NCI-H748 (cell line): ENCODE results near the gene ASIC3.

Experiments
- DNase-seq: peaks from one replicate; lab custom pipeline; 2025; ENCODE audit not compliant: unreplicated experiment; lab: John Stamatoyannopoulos, UW

Gene ASIC3

DNA sequence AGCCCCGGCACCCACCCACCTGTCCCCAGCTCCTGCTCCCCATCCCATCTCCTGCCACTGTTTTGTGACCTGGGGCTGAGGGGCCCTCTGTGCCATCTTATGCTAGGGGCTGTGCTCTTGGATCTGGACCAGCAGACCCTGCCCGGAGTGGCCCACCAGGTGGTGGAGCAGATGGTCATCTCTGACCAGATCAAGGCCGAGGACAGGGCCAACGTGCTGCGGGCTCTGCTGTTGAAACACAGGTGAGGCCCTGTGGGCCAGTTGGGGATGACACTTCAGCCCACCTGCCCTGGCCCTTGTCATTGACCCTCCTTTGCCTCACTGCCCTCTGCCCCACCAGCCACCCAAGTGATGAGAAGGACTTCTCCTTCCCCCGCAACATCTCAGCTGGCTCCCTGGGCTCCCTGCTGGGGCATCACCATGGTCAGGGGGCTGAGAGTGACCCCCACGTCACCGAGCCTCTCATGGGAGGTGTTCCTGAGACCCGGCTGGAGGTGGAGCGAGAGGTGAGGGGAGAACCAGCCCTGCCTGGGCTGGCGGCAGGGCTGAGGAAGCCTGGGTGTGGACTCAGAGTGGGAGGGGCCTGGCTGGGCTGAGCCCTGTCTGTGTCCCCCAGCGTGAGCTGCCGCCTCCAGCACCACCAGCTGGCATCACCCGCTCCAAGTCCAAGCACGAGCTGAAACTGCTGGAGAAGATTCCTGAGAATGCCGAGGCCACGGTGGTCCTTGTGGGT lies 21.7 kb downstream of the ASIC3 start:
- DNase-seq, result no peak

DNA sequence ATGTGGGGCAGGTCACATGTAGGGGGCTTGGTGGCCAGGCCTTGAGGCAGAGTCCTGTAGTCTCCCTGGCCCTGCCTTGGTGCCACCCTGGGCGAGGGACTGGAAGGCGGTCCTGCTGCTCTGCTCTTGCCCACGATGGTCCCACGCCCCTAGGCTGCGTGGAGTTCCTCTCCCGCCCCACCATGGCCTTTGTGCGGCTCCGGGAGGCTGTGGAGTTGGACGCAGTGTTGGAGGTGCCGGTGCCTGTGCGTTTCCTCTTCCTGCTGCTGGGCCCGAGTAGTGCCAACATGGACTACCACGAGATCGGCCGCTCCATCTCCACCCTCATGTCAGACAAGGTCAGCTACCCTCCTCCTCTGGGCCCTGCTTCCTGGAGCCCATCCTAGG lies 22.2 kb downstream of the ASIC3 start:
- no peak for DNase-seq

DNA sequence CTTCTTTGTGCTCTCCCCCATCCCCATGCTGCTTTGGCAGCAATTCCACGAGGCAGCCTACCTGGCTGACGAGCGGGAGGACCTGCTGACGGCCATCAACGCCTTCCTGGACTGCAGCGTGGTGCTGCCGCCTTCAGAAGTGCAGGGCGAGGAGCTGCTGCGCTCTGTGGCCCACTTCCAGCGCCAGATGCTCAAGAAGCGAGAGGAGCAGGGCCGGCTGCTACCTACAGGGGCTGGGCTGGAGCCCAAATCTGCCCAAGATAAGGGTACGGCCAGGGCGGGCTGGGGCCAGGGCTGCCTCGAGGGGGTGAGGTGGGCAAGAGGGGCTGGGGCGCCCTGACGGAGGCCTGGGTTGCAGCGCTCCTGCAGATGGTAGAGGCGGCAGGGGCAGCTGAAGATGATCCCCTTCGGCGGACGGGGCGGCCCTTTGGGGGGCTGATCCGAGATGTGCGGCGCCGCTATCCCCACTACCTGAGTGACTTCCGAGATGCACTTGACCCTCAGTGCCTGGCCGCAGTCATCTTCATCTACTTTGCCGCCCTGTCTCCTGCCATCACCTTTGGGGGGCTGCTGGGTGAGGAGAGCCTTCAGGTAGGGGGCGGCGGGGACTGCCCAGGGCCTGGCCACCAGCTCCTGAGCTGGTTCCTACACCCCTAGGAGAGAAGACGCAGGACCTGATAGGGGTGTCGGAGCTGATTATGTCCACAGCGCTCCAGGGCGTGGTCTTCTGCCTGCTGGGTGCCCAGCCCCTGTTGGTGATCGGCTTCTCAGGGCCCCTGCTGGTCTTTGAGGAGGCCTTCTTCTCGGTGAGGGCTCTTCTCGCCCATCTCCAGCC lies 22.9 kb downstream of the ASIC3 start:
- DNase-seq, result no peak

DNA sequence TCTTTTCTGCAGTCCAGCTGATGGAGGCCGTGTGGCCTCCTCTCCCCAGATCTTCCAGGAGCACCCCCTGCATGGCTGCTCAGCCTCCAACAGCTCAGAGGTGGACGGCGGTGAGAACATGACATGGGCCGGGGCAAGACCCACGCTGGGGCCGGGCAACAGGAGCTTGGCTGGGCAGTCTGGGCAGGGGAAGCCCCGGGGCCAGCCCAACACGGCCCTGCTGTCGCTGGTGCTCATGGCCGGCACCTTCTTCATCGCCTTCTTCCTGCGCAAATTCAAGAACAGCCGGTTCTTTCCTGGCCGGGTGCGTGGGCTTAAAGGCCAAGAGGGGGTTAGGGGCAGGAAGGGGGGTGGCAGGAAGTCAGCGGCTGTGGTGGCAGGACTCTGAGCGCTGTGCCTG lies 25.7 kb downstream of the ASIC3 start:
- no peak for DNase-seq

DNA sequence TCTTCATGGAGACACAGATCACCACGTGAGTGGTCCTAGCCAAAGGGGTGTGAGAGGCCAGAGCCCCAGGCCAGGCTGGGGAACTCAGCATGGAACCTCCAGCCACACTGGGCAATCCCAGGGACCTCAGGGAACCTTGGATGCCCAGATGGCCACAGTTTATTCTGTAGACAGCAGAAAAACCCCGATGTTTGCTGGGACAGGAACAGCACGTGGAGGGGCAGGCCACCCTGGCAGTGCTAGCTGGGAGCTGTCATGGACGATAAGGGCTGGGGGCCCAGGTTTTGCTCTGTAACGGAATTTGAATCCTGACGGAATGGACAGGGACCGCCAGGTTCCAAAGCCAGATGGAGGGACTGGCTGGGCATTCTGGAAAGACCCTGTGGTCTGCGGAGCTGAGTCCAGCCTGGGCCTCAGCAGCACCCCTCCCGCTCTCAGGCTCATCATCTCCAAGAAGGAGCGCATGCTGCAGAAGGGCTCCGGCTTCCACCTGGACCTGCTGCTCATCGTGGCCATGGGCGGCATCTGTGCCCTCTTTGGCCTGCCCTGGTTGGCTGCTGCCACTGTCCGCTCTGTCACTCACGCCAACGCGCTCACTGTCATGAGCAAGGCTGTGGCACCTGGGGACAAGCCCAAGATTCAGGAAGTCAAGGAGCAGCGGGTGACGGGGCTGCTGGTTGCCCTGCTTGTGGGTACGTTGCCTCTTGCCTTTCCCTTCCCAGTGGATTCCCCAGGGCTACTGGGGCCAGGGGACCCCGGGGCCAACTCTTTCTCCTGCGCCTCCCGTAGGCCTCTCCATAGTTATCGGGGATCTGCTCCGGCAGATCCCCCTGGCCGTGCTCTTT lies 26.7 kb downstream of the ASIC3 start:
- DNase-seq, result no peak

DNA sequence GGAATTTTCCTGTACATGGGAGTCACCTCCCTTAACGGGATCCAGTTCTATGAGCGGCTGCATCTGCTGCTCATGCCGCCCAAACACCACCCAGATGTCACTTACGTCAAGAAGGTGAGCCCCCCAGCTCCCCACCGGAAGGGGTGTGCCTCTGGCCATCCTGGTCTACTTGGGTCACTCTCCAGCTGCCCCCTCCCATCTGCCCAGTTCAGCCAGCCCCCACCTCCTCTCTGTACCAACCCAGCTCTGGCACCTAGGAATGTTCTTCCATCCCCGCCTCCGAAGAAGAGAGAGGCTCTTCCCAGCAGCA lies 27.3 kb downstream of the ASIC3 start:
- no peak for DNase-seq

DNA sequence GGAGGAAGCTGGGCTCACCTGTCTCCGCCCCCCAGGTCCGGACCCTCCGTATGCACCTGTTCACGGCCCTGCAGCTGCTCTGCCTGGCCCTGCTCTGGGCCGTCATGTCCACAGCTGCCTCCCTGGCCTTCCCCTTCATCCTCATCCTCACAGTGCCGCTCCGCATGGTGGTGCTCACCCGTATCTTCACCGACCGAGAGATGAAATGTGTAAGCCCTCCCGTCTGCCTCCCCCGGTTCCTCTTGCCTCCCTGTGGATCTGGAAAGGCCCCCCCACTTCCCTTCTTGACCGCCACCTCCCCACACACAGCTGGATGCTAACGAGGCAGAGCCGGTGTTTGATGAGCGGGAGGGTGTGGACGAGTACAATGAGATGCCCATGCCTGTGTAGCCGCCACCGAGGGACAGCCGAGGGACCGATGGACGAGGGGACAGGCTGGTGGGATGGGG lies 27.7 kb downstream of the ASIC3 start:
- DNase-seq, result no peak

DNA sequence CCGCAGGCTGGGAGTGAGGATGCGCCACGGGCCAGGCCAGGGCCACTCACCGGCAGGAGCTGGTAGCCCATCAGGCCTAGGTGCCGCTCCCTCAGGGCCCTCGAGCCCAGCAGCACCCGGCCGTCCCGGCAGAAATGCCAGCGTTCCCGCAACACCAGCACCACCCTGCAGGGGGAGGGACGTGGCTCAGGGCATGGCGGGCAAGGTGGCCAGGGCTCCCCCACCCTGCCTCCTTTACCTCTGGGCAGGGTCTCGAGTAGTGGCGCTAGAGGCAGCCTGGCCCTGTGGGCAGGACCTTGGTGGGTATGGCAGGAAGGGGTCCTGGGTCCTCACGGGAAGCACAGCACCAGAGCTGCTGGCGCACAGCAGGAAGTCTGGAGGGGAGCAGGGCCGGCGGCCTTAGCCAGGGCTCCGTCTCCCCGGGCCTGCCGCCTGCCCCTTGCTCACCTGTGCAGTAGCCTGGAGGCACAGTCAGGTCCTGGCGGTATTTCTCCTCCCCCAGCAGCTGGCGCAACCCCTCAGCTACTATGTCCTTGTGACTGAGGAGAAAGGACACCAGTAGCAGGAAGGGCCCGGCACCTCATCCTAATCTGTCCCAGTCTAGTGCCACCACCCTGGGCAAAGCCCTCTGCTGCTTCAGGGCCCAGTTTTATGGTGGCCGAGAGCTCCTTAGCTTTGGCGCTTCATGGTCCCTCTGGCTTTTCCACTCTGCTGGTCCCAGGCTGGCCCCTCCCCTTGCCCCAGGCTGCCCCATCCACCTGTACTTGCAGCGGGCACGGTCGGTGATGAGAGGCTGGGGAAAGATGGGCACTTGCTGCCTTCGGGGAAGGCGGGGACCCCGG lies 28.8 kb downstream of the ASIC3 start:
- peak; percentile 28 for DNase-seq

DNA sequence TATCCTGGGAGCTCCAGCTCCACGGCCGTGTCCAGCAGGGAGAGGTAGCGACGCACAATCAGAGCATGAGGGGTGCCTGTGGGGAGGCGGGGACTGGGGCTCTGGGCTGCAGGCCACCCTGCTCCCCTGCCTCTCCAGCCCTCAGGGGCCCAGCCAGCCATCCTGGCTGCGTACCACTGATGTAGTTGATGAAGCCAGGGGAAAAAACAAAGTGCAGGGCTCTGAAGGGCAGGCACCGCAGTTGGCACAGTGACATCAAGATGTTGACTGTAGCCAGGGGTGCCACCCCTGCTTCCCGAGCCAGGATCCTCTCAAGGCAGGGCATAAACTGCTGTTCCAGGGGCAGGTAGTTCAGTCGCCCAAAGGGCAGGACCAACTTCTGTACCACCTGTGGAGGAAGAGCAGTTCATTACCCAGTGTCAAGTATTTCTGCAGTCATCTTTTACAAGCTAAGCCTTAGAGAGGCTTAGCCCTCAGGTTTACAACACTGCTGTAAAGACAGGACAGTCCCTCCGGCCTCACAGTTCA lies 29.4 kb downstream of the ASIC3 start:
- DNase-seq, result no peak

DNA sequence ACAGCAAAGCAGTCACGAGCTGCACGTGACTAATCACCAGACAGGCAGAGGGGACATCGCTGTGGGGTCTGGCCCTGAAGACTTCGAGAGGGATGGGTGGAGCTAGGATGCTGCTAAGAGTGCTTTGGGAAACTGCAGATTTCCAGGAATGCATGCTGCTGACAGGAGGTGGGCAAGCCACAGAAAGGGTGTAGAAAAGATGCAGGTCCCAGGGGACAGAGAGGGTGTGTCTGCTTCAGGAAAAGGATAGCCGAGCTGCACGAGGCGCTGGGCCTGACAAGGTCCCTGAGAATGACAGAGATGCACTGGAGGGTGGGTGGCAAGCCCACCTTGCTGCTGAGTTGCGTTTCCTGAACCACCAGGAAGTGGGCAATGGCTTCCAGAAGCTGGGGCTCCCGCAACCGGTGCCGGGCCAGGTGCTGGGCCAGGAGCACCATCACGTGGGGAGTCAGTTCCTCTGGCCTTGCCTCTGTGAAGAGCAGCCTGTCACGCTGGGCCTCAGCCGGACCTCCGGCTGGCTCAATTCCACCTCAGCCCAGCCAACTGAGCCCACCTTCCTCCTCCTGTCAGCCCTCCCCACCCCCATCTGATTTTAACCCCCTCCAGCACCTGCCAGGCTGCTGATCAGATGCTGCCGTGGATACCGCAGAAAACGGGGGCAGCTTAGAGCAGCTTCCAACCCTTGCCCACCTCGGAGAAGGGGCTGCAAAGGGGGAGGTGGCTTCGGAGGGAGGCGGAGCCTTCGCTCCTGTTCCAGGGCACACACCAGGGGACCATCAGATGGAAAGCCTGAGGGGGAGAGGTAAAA lies 30.1 kb downstream of the ASIC3 start:
- no peak for DNase-seq

DNA sequence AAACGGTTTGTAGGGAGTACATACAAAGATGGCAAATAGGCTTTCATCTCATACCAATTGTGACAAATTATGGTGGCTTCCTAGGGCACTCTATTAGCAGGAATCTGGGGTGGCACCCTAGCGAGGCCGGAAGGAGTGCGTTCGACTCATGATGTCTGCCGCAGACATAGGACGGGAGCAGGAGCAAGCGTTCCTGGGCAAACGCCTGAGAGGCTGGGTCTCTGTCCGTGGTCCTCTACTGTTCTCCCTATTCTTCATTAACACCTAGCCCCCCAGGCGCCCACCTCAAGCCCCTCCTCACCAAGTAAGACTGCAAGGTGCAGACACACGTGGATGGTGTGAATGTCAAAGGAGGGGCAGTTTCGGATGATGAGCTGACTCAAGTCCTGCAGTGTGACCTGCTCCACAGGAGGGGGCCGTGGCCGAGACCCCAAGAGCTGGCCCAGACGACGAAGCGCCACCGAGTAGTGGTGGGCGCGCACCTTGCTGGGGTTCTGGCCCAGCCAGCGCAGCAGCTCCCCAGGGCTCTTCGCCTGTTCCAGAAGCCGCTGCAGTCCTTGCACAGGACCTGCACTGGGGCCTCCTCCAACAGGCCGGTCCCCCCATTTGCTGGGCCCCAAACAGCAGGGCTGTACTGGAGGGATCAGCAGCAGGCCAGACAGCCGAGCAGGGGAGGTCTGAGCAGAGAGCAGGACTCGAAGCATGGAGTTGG lies 31.0 kb downstream of the ASIC3 start:
- no peak for DNase-seq

DNA sequence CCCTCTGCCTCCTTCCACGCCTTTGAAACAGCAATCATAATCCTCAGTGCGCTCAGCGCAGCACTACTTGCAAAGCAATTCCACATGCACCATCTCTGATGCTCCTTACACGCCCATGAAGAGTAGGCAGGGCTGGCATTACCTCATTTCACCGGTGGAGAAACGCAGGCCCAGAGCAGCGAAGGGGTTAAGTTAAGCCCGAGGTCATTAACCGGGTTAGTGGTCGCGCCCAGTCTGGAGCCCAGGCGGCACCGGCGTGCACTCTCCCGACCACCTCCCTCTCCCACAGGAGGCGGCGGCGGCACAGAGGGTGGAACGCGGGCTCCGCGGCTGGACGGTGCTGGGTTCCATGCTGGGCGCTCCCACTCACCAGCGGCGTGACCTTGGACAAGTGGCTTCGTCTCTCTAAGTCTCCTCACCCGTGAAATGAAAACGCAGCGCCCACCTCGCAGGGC lies 31.8 kb downstream of the ASIC3 start:
- peak; percentile 45 for DNase-seq

DNA sequence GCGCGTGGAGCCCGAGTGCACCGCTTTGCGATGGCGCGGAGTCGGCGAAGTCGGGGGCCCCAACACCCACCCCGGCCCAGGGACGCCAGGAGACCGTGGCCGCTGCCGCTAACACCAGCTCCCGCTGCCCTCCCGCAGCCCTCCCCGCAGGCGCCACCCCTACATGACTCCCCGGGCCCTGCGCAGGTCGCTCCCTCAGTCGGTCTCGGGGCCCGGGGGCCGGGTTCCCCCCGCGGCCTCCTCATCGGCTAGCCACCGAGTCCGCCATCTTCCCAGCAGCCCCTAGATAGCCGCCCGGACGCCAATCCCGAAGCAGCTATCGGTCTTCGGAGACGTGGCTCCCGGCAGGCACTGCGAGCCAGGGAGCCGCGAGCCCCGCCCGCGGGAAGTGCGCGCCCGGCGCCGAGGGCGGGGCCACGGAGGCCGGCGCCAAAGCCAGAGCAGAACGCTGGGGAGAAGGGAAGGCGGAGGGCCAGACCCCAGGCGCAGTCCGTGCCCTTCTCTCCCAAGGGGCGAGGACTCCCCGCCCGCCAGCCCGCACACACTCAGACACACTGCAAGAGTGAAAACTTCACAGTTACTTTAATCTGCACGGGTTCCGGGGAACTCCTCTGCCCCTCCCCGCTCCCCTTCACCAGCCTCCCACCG lies 32.3 kb downstream of the ASIC3 start, which contains the start of gene FASTK:
Gene FASTK (minus strand): TSS at position 288 of the 648 bp plus-strand sequence. CDS start 43 bp downstream, at position 245.
- DNase-seq, result peak; percentile 94

DNA sequence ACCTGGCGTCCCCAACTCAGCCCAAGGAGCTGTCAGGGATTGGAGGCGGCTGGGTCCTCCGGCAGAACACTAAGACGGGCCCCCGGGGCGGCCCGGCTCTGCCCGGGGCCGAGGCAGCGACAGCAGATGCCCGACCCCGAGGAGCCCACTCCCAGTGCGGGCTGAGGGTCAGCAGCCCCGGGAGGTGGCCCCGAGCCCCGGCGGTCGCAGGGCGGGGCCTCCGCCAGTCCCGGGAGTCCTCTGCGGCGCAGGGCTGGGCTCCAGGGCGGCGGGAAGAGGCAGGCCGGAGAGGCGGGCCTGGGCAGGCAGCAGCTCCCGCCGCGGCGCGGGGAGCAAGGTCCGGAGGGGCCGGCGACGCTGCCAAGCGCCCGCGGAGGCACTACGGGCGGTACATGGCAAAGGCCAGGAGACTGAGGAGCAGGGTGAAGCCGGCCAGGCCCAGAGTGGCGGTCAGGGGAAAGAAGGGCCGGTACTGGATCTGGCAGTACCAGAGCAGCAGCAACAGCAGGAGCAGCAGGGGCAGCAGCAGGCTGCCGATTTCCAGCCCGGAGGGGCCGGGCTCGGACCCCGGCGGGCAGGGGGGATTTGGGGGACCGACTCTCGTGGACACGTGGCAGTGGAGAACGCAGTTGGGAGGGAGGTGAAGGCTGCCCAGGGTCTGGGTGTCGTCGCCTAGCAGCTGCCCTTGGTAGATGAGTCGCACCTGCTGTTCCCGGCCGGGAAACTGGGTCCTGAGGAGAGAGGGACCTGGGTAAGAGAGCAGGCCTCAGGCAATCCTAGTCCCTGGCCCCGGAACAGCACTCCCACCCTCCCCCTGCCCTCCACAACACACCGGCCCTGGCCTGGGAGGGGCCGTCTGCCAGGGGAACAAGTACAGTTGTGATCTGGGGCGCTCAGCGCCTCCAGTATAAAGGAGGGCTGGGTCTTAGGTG lies 33.1 kb downstream of the ASIC3 start:
- peak; percentile 39 for DNase-seq

DNA sequence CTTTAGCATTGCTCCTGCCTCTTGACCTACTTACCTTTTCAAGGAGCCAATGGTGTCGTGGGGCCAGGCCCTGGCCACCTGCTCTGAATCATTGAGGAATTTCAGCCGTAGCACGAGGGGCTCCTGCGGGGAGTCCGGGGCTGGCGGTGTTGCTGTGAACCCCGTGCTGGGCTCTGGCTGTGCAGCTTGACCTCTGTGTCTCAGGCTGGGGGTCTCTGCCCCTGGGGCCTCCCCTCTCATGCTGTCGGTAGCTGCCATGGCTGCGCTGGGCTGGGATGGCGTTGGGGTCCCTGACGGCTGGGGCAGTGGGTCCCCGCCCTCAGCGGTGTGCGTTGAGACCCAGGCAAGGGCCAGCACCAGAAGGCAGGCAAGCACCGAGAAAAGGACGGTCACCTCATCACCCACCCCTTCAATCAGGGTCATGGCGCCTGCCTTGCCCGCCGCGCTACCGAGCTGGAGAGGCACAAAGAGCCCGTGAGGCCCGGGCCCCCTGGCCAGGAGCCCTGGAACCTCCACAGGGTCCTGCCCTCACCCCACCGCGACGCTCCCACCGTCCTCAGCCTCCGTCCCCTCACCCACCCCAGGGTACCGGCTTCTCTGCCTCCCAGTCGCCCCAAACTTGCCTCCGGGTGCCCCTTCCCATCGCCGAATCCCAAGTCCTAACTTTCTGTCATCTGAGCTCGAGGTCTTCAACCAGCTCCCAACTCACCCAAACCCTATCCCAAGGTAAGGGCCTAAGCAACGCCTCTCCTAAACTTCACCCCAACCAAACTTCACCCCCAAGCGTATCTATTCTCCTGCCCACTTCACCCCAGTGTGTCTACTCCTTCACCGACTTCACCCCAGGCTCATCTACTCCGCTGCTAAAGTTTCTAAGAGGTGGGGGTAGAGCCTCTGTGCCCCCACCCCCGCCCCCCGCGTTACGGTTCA lies 34.1 kb downstream of the ASIC3 start:
- DNase-seq, result peak; percentile 45
